ENCODE data around the gene MMP25. TPM values are rescaled to one million over a fixed set of nuclear protein-coding genes. Genes with fewer than 3 reads are reported as not detected.

MMP25 gene
- total and polyA plus RNA-seq, 9 of the 15 experiments (the other 6 are each of a cell fraction or from before 2014, with no cell fraction given), result 0.03 to 0.04 TPM; not detected in 7

DNA sequence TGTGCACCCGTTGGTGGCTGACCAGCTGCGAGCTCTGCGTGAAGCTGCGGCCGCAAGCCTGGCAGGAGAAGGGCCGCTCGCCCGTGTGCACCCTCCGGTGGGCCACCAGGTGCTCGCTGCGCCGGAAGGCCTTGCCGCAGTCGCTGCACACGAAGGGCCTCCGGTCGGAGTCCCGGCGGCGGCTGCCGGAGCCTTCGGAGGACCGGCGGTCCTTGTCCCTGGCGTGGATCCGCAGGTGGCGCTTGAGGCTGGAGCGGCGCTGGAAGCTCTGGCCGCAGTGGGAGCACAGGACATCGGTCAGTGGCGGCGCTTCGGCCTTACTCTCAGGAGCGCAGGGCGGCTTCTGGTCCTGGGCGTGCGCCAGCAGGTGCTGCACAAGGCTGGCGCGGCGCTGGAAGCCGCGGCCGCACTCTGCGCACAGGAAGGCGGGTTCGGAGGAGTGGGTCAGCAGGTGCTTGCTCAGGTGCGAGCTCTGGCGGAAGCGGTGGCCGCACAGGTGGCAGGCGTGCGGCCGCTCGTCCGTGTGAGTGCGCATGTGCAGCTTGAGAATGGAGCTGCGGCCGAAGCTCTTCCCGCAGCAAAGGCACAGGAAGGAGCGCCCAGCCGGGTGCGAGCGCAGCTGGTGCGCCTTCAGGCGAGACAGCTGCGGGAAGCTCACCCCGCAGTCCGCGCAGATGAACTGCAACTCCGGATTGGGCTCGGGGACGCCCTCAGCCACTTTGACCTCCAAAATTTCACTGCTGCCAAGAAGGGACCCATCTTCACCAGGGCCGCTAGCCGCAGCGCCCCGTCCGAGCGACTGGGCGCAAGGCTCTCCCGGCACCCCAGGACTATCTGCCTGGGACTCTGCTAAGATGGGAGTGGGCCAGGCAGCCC is 43.6 kb downstream of the MMP25 start:
- H3K9me1 ChIP-seq (ENCODE audit: control insufficient read depth, insufficient read depth, low read length), result no peaks in the 10 kb centered on the region
- peaks cover 2 to 26% of the 10 kb centered on the region in 2 experiments; a peak in 3 of 5 replicates for H3K27me3 ChIP-seq (ENCODE audit: control insufficient read depth in 2 of 2, insufficient read depth in 2 of 2, low read length in 2 of 2)
- no peak overlapping the region for H2AFZ ChIP-seq (ENCODE audit: low read depth, low read length)
- H3K9ac ChIP-seq (ENCODE audit: insufficient read depth in 1 of 2, low read depth in 2 of 2, low read length in 2 of 2), result no peak overlapping the region
- no peak overlapping the region for H3K4me3 ChIP-seq
- no peak overlapping the region for H3K27ac ChIP-seq (ENCODE audit: extremely low read depth, low read depth, low read length)
- DNase-seq (ENCODE audit: extremely low read depth in 1 of 4, low spot score in 3 of 4), result no peak
- no peak for FAIRE-seq
- CTCF ChIA-PET (ENCODE audit: low intra/inter-chr PET ratio), result no interaction called here
- no peak for ATAC-seq
- H3K4me1 ChIP-seq (replicated peaks in 1 of 2; ENCODE audit: control insufficient read depth in 2 of 2, insufficient read depth in 2 of 2, low read length in 2 of 2), result peaks cover 19 to 55% of the 10 kb centered on the region in 2 experiments
- H3K4me2 ChIP-seq (ENCODE audit: insufficient read depth, low read length), result no peak overlapping the region
- intact Hi-C loops (cut with micrococcal nuclease), result no loop called here
- no TSS peak for BruUV-seq (replicated peaks)
- 64% methylated on average over 64 of the region's 81 CpGs for WGBS (ENCODE audit: insufficient coverage, low coverage, missing lambda C conversion rate)
- in situ Hi-C loops (cut with MboI), result no loop called here
- no peaks in the 10 kb centered on the region for H3K79me2 ChIP-seq (ENCODE audit: control insufficient read depth, insufficient read depth, low read length)
- H3K9me3 ChIP-seq (replicated peaks; ENCODE audit: control insufficient read depth, insufficient read depth, low read depth, low read length), result no peaks in the 10 kb centered on the region
- H3K36me3 ChIP-seq (ENCODE audit: control insufficient read depth, insufficient read depth, low read length), result no peaks in the 10 kb centered on the region
- TF ChIP-seq, protein P1, sequence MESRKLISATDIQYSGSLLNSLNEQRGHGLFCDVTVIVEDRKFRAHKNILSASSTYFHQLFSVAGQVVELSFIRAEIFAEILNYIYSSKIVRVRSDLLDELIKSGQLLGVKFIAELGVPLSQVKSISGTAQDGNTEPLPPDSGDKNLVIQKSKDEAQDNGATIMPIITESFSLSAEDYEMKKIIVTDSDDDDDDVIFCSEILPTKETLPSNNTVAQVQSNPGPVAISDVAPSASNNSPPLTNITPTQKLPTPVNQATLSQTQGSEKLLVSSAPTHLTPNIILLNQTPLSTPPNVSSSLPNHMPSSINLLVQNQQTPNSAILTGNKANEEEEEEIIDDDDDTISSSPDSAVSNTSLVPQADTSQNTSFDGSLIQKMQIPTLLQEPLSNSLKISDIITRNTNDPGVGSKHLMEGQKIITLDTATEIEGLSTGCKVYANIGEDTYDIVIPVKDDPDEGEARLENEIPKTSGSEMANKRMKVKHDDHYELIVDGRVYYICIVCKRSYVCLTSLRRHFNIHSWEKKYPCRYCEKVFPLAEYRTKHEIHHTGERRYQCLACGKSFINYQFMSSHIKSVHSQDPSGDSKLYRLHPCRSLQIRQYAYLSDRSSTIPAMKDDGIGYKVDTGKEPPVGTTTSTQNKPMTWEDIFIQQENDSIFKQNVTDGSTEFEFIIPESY (CRISPR knock-in tag; IDR thresholded peaks at IDR 0.05), result peak; percentile 66; the same call in 1 of the 2 replicates
- no peak for TF ChIP-seq NCOA6 (IDR thresholded peaks at IDR 0.05)
- POLR2A ChIA-PET, result interaction anchor here (0.6 to 1.1 kb wide), 3 partner anchors 10 to 42 kb away, joined by 3 to 4 read pairs (median 3); no protein-coding TSS in a partner anchor
- no peaks in the 10 kb centered on the region for H4K20me1 ChIP-seq (replicated peaks; ENCODE audit: control insufficient read depth, insufficient read depth, low read length)

All from K562 (cell line).